ENCODE measurements around the gene RHBDD2.
"Not testable (repeated sequence)": the region's sequence is repeated elsewhere in the genome, so short reads cannot be mapped to it uniquely, and the experiment has no call there.

The RHBDD2 gene

GRCh38 chr7:75888464-75889222 lies 9.8 kb downstream of the RHBDD2 start:
- no peak for DNase-seq (ENCODE audit: low spot score in 2 of 2)
- Histone ChIP-seq H3K9me3 (no peaks in the 10 kb centered on the region), H3K4me1 (no peaks in the 10 kb centered on the region), H3K36me3 (replicated peaks) (peaks cover 46% of the 10 kb centered on the region), H3K27me3 (ENCODE audit: low read depth) (no peaks in the 10 kb centered on the region), H3K4me3 (no peak overlapping the region)
- in situ Hi-C loops (cut with MboI; ENCODE audit: low sequenced_read_pairs), result no loop called here

GRCh38 chr7:75889223-75889825 lies 10.5 kb downstream of the RHBDD2 start:
- peaks cover 39% of the 10 kb centered on the region for H3K36me3 ChIP-seq (replicated peaks)
- in situ Hi-C loops (cut with MboI; ENCODE audit: low sequenced_read_pairs), result no loop called here

DNA sequence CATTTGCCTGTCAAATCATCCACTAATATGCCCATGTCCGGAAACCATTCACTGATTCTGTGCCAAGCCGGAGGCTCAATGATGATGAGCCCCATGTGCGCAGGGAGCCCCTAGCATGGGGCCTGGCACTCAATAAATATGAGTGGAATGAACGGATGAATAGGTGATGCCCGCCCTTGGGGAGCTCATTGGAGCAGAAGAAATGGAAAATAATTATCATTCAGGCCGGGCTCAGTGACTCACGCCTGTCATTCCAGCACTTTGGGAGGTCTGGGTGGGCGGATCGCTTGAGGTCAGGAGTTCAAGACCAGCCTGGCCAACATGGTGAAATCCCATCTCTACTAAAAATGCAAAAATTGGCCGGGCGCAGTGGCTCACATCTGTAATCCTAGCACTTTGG lies 11.0 kb downstream of the RHBDD2 start:
- Histone ChIP-seq H3K36me3 (replicated peaks) (peaks cover 34% of the 10 kb centered on the region), H3K27me3 (ENCODE audit: low read depth) (no peaks in the 10 kb centered on the region), H3K4me1 (no peaks in the 10 kb centered on the region), H3K4me3 (no peak overlapping the region), H3K9me3 (no peaks in the 10 kb centered on the region)
- no peak for DNase-seq (ENCODE audit: low spot score in 2 of 2)
- in situ Hi-C loops (cut with MboI; ENCODE audit: low sequenced_read_pairs), result no loop called here

More at GRCh38 chr7:75889223-75889825, 10.5 kb downstream of the RHBDD2 start:
- no peak for DNase-seq (ENCODE audit: low spot score in 2 of 2)
- no peaks in the 10 kb centered on the region for H3K27me3 ChIP-seq (ENCODE audit: low read depth)
- no peaks in the 10 kb centered on the region for H3K9me3 ChIP-seq
- no peaks in the 10 kb centered on the region for H3K4me1 ChIP-seq
- H3K4me3 ChIP-seq, result no peak overlapping the region

DNA sequence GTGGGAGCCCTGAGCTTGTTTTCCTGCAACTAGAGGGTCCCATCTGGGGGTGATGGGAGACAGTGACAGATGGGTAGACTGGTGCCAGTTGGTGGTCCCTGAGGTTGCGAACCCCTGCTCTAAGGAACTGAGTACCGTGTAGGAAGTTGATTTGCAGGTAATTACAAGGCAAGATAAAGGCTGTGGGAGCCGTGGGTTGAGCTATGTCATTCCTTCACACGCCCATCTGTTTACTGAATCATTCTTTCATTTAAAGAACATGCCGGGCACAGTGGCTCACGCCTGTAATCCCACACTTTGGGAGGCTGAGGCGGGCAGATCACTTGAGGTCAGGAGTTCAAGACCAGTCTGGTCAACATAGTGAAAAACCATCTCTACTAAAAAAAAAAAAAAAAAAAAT lies 12.4 kb downstream of the RHBDD2 start:
- peaks cover 20% of the 10 kb centered on the region for H3K36me3 ChIP-seq (replicated peaks)
- in situ Hi-C loops (cut with MboI; ENCODE audit: low sequenced_read_pairs); H3K4me1 ChIP-seq; H3K27me3 ChIP-seq (ENCODE audit: low read depth); H3K4me3 ChIP-seq; DNase-seq (ENCODE audit: low spot score in 2 of 2); H3K9me3 ChIP-seq: not testable (repeated sequence)

- DNase-seq (ENCODE audit: low spot score in 2 of 2), result no peak
- in situ Hi-C loops (cut with MboI; ENCODE audit: low sequenced_read_pairs), result no loop called here
- H3K4me1 ChIP-seq, result no peaks in the 10 kb centered on the region
- no peaks in the 10 kb centered on the region for H3K27me3 ChIP-seq (ENCODE audit: low read depth)
- no peaks in the 10 kb centered on the region for H3K9me3 ChIP-seq
- peaks cover 13% of the 10 kb centered on the region for H3K36me3 ChIP-seq (replicated peaks)
- no peak overlapping the region for H3K4me3 ChIP-seq
Observed at GRCh38 chr7:75891815-75892411, 13.1 kb downstream of the RHBDD2 start.

GRCh38 chr7:75892634-75893272 lies 13.9 kb downstream of the RHBDD2 start:
- Histone ChIP-seq H3K4me3 (no peak overlapping the region), H3K9me3 (no peaks in the 10 kb centered on the region), H3K36me3 (replicated peaks) (peaks cover 9% of the 10 kb centered on the region), H3K27me3 (ENCODE audit: low read depth) (no peaks in the 10 kb centered on the region), H3K4me1 (no peaks in the 10 kb centered on the region)
- in situ Hi-C loops (cut with MboI; ENCODE audit: low sequenced_read_pairs), result no loop called here
- no peak for DNase-seq (ENCODE audit: low spot score in 2 of 2)

GRCh38 chr7:75896803-75897327 lies 18.0 kb downstream of the RHBDD2 start:
- H3K36me3 ChIP-seq (replicated peaks), result no peaks in the 10 kb centered on the region
- H3K4me3 ChIP-seq, result no peak overlapping the region
- DNase-seq (ENCODE audit: low spot score in 2 of 2), result no peak
- H3K27me3 ChIP-seq (ENCODE audit: low read depth), result no peaks in the 10 kb centered on the region
- no peaks in the 10 kb centered on the region for H3K9me3 ChIP-seq
- H3K4me1 ChIP-seq, result peaks cover 7% of the 10 kb centered on the region
- in situ Hi-C loops (cut with MboI; ENCODE audit: low sequenced_read_pairs), result no loop called here

DNA sequence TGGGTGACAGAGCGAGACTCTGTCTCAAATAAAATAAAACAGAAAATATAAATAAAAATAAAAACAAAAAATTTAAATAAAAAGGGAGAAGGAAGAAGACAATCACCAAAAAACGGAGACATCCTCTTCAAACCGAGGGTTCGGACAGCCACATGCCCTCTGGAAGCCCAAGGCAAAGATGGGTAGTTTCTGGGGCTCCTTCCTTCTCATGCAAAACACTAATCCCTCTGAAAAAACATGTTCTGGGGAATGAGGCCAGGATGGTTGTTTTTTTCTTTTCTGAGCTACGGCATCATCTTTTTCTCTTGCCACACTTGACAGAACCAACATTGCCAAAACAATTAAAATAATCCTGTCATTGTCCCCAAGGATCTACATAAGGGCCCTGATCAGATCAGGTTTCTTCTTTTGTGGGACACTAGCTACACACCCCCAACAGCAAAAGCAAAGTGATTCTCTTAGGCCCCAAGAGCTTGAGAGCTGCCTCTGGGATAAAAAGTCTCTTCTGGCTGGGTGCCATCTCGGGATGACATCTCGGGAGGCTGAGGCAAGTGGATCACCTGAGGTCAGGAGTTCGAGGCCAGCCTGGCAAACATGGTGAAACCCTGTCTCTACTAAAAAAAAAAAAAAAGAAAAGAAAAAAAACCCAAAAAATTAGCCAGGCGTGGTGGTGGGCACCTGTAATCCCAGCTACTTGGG lies 21.9 kb downstream of the RHBDD2 start:
- DNase-seq (ENCODE audit: low spot score in 2 of 2), result peak; percentile 86 to 92
- no peak overlapping the region for H3K4me3 ChIP-seq
- no peaks in the 10 kb centered on the region for H3K9me3 ChIP-seq
- H3K4me1 ChIP-seq, result peaks cover 7% of the 10 kb centered on the region
- in situ Hi-C loops (cut with MboI; ENCODE audit: low sequenced_read_pairs), result no loop called here
- no peaks in the 10 kb centered on the region for H3K27me3 ChIP-seq (ENCODE audit: low read depth)
- H3K36me3 ChIP-seq (replicated peaks), result no peaks in the 10 kb centered on the region

- in situ Hi-C loops (cut with MboI; ENCODE audit: low sequenced_read_pairs), result no loop called here
- no peaks in the 10 kb centered on the region for H3K27me3 ChIP-seq (ENCODE audit: low read depth)
- H3K9me3 ChIP-seq, result no peaks in the 10 kb centered on the region
- DNase-seq (ENCODE audit: low spot score in 2 of 2), result peak in 1 of 2 experiments; percentile 36
- H3K4me1 ChIP-seq, result peaks cover 6% of the 10 kb centered on the region
- no peaks in the 10 kb centered on the region for H3K36me3 ChIP-seq (replicated peaks)
- H3K4me3 ChIP-seq, result no peak overlapping the region
Observed at GRCh38 chr7:75905785-75906604, 27.2 kb downstream of the RHBDD2 start.

GRCh38 chr7:75906991-75907667 lies 28.3 kb downstream of the RHBDD2 start:
- in situ Hi-C loops (cut with MboI; ENCODE audit: low sequenced_read_pairs), result no loop called here
- Histone ChIP-seq H3K9me3 (no peaks in the 10 kb centered on the region), H3K36me3 (replicated peaks) (no peaks in the 10 kb centered on the region), H3K27me3 (ENCODE audit: low read depth) (no peaks in the 10 kb centered on the region), H3K4me1 (peaks cover 6% of the 10 kb centered on the region), H3K4me3 (no peak overlapping the region)
- DNase-seq (ENCODE audit: low spot score in 2 of 2), result no peak

GRCh38 chr7:75907668-75908039 lies 28.8 kb downstream of the RHBDD2 start:
- H3K9me3 ChIP-seq; H3K36me3 ChIP-seq (replicated peaks); H3K4me1 ChIP-seq; H3K4me3 ChIP-seq; H3K27me3 ChIP-seq (ENCODE audit: low read depth); DNase-seq (ENCODE audit: low spot score in 2 of 2); in situ Hi-C loops (cut with MboI; ENCODE audit: low sequenced_read_pairs): not testable (repeated sequence)

- Histone ChIP-seq H3K27me3 (ENCODE audit: low read depth) (no peaks in the 10 kb centered on the region), H3K9me3 (no peaks in the 10 kb centered on the region), H3K36me3 (replicated peaks) (no peaks in the 10 kb centered on the region), H3K4me3 (no peak overlapping the region), H3K4me1 (peaks cover 13% of the 10 kb centered on the region)
- in situ Hi-C loops (cut with MboI; ENCODE audit: low sequenced_read_pairs), result no loop called here
- no peak for DNase-seq (ENCODE audit: low spot score in 2 of 2)
Observed at GRCh38 chr7:75909521-75910132, 30.8 kb downstream of the RHBDD2 start.
